GM19099 (cell line): ENCODE data around the gene CLEC2A.

Experiments used
- POLR2A ChIP-seq: IDR thresholded peaks from 3 replicates; pipeline ENCODE4 v1.6.1; 2011; ENCODE audit warnings: low read depth; ENCODE audit not compliant: insufficient read length; ENCODE audit errors: extremely low read depth

Gene CLEC2A

GRCh38 chr12:9869307-9870161, 62.6 kb downstream of the CLEC2A start, which contains the start of gene CLEC2B:
Gene CLEC2B (minus strand): TSS chr12:9869354.
- TF ChIP-seq POLR2A = peak; percentile 24

DNA sequence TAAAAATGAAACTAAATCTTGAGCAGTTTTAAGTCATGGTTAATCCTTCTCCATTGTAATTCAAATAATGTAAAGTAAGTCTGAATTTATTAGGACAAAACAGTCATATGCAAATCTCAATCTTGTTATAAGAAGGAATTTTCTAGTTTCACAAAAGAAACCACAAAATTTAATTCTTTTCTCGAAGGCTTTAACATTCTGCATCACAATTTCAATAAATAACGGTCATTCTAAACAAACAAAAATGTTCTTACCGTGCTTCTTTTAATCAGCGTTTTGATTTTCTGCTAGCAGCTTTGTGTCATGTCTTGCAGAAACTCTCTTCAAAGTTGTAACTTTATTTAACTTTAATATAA, 63.2 kb downstream of the CLEC2A start:
- no peak for TF ChIP-seq POLR2A

- TF ChIP-seq POLR2A = no peak
Observed at GRCh38 chr12:9868311-9868801, 63.8 kb downstream of the CLEC2A start.

- no peak for TF ChIP-seq POLR2A
Observed at GRCh38 chr12:9867531-9867930, 64.6 kb downstream of the CLEC2A start.

- TF ChIP-seq POLR2A = no peak
Observed at GRCh38 chr12:9866860-9867269, 65.3 kb downstream of the CLEC2A start.

- TF ChIP-seq POLR2A = no peak
Observed at GRCh38 chr12:9864913-9865675, 67.1 kb downstream of the CLEC2A start.
